ENCODE measurements around the gene UBP1.
"Not testable (repeated sequence)": the region's sequence is repeated elsewhere in the genome, so short reads cannot be mapped to it uniquely, and the experiment has no call there.

The UBP1 gene

GRCh38 chr3:33447256-33447625, 7.0 kb upstream of the UBP1 start:
- not testable (repeated sequence) for H3K4me1 ChIP-seq (ENCODE audit: insufficient read depth, low read length); H3K9me3 ChIP-seq (ENCODE audit: control insufficient read depth, insufficient read depth, low read length); H3K36me3 ChIP-seq (ENCODE audit: insufficient read depth, low read length)
- H3K9ac ChIP-seq (ENCODE audit: low read depth, low read length) = peak overlapping the region; percentile 69; the same call in 1 of the 2 replicates

DNA sequence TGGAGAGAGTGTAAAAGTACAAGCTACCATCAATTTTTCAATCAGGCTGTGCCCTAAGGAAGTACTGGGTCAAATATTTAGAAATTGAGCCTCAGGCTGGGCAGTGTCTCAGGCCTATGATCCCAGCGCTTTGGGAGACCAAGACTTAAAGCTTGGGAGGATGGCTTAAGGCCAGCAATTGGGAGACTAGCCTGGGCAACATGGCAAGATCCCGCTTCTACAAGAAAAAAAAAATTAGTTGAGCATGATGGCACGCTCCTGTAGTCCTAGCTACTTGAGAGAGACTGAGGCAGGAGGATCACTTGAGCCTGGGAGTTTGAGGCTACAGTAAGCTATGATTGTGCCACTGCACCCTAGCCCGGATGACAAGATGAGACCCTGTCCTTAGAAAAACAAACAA, 2.0 kb upstream of the UBP1 start:
- no peaks in the 10 kb centered on the region for H3K9me3 ChIP-seq (ENCODE audit: control insufficient read depth, insufficient read depth, low read length)
- H3K4me1 ChIP-seq (ENCODE audit: insufficient read depth, low read length) = peaks cover 3% of the 10 kb centered on the region
- no peaks in the 10 kb centered on the region for H3K36me3 ChIP-seq (ENCODE audit: insufficient read depth, low read length)
- no peak overlapping the region for H3K9ac ChIP-seq (ENCODE audit: low read depth, low read length)

DNA sequence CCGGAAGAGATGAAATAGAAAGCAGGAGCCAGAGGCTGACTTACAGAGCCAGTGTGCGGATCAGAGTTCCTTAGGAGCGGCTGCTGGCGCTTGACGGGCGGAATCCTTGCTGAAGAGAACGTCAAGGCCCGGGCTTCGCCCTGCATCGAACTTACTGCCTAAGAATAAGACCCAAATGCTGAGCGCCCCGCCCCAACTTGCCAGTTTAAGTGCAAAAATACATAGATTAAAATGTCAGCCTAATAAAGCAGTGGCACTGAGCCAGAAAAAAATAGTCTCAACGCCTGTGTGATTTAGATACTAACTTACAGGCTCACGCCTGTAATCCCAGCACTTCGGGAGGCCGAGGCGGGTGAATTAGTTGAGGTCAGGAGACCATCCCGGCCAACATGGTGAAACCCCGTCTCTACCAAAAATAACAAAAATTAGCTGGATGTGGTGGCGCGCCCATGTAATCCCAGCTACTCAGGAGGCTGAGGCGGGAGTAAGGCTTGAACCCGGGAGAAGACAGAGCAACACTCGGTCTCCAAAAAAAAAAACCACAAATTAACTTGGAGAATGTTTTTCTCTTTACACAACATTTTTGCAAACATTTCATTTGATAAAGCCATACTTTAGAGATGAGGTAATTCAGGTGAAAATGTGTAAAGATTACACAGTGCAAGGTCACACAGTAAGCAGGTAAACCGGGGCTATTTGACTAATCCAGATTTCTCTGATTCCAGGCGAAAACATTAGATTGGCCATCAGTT, 1.2 kb upstream of the UBP1 start:
- Histone ChIP-seq H3K9ac (ENCODE audit: low read depth, low read length) (peak overlapping the region; percentile 78), H3K9me3 (ENCODE audit: control insufficient read depth, insufficient read depth, low read length) (no peaks in the 10 kb centered on the region), H3K4me1 (ENCODE audit: insufficient read depth, low read length) (peaks cover 10% of the 10 kb centered on the region), H3K36me3 (ENCODE audit: insufficient read depth, low read length) (no peaks in the 10 kb centered on the region)

GRCh38 chr3:33439546-33440327, 468 bp downstream of the UBP1 start:
- Histone ChIP-seq H3K36me3 (ENCODE audit: insufficient read depth, low read length) (no peaks in the 10 kb centered on the region), H3K9me3 (ENCODE audit: control insufficient read depth, insufficient read depth, low read length) (no peaks in the 10 kb centered on the region), H3K9ac (ENCODE audit: low read depth, low read length) (peak overlapping the region; percentile 88), H3K4me1 (ENCODE audit: insufficient read depth, low read length) (peaks cover 10% of the 10 kb centered on the region)

DNA sequence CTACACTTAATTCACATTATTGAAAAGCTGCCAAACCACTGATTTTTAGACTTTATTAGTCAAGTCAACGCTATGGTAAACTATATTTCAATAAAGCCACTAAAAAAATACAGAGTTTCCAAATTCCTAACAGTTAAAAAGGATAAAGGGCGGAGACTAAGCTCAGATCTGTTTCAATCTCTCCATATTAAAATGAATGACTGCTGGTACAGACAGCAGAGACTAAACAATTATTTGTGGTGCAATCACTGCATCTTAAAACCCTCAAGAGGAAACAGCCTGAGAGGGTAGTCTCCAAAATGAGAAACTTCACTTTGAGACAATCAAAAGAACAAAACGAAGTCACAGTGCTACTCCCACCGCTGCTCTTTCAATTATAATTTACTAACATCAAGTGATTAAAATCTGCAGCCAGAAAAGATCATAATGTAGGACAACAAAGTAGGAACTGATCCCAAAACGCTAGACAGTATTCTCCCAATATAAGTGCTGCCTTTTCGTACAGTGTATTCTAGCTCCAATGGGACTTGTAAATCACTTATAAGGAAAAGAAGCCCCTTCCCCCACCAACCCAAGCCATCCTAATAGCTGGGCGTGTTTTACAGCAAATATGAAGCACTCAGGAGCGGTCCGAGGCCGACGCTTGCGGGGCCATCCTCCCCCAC, 1.2 kb downstream of the UBP1 start:
- Histone ChIP-seq H3K4me1 (ENCODE audit: insufficient read depth, low read length) (peaks cover 10% of the 10 kb centered on the region), H3K9ac (ENCODE audit: low read depth, low read length) (peak overlapping the region; percentile 88), H3K9me3 (ENCODE audit: control insufficient read depth, insufficient read depth, low read length) (no peaks in the 10 kb centered on the region), H3K36me3 (ENCODE audit: insufficient read depth, low read length) (no peaks in the 10 kb centered on the region)

- H3K36me3 ChIP-seq (ENCODE audit: insufficient read depth, low read length) = no peaks in the 10 kb centered on the region
Observed at GRCh38 chr3:33438284-33438668, 1.9 kb downstream of the UBP1 start.

GRCh38 chr3:33437556-33438283, 2.5 kb downstream of the UBP1 start:
- Histone ChIP-seq H3K4me1 (ENCODE audit: insufficient read depth, low read length) (peaks cover 10% of the 10 kb centered on the region), H3K9ac (ENCODE audit: low read depth, low read length) (peak overlapping the region; percentile 88), H3K9me3 (ENCODE audit: control insufficient read depth, insufficient read depth, low read length) (no peaks in the 10 kb centered on the region), H3K36me3 (ENCODE audit: insufficient read depth, low read length) (no peaks in the 10 kb centered on the region)

More at GRCh38 chr3:33438284-33438668, 1.9 kb downstream of the UBP1 start:
- H3K4me1 ChIP-seq (ENCODE audit: insufficient read depth, low read length) = peaks cover 10% of the 10 kb centered on the region
- H3K9me3 ChIP-seq (ENCODE audit: control insufficient read depth, insufficient read depth, low read length) = no peaks in the 10 kb centered on the region
- peak overlapping the region; percentile 88 for H3K9ac ChIP-seq (ENCODE audit: low read depth, low read length)

- H3K36me3 ChIP-seq (ENCODE audit: insufficient read depth, low read length) = no peaks in the 10 kb centered on the region
- H3K9ac ChIP-seq (ENCODE audit: low read depth, low read length) = no peak overlapping the region
- no peaks in the 10 kb centered on the region for H3K9me3 ChIP-seq (ENCODE audit: control insufficient read depth, insufficient read depth, low read length)
- H3K4me1 ChIP-seq (ENCODE audit: insufficient read depth, low read length) = peaks cover 36% of the 10 kb centered on the region
Observed at GRCh38 chr3:33433843-33434242, 6.4 kb downstream of the UBP1 start.

DNA sequence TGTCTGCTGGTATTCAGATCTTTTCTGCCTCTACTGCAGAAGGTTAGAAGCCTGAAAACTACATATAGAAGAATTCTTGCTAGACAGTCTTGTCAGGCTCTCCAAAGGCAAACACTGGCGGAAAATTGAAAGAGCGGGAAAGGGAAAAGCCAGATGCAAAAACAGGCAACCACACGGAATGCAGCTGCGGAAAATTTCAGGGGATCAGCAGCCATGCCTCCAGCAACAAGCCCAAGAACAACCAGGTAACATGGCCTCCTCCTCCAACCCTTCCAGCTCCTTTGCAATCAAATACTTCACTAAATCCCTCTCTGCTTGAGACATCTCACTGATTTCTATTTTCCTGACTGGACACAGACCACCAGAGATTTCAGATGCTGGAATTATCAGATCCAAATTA, 9.6 kb downstream of the UBP1 start:
- Histone ChIP-seq H3K36me3 (ENCODE audit: insufficient read depth, low read length) (no peaks in the 10 kb centered on the region), H3K4me1 (ENCODE audit: insufficient read depth, low read length) (peaks cover 53% of the 10 kb centered on the region), H3K9ac (ENCODE audit: low read depth, low read length) (no peak overlapping the region)

DNA sequence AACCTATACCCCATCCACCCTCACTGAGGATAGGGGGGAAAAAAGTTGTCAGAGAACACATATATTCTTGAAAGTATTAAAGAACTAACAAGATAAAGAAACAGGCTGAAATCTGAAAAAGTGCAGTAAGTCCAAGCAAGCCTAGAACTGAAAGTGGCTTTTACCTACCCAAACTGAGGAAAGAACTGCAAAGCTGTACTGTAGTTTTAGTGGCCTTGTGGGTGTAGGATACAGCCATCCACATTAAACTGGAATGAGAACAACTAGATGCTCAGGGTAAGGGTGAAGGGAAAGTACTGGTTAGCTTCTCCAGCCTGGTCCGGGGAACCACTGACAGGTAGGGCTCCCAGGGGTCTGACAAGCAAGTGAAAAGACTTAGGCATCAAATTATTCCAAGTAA, 10.1 kb downstream of the UBP1 start:
- Histone ChIP-seq H3K4me1 (ENCODE audit: insufficient read depth, low read length) (peaks cover 58% of the 10 kb centered on the region), H3K36me3 (ENCODE audit: insufficient read depth, low read length) (no peaks in the 10 kb centered on the region), H3K9me3 (ENCODE audit: control insufficient read depth, insufficient read depth, low read length) (no peaks in the 10 kb centered on the region), H3K9ac (ENCODE audit: low read depth, low read length) (no peak overlapping the region)

More for the DNA sequence above, 9.6 kb downstream of the UBP1 start:
- no peaks in the 10 kb centered on the region for H3K9me3 ChIP-seq (ENCODE audit: control insufficient read depth, insufficient read depth, low read length)

- not testable (repeated sequence) for H3K9me3 ChIP-seq (ENCODE audit: control insufficient read depth, insufficient read depth, low read length); H3K36me3 ChIP-seq (ENCODE audit: insufficient read depth, low read length); H3K9ac ChIP-seq (ENCODE audit: low read depth, low read length)
- H3K4me1 ChIP-seq (ENCODE audit: insufficient read depth, low read length) = peaks cover 61% of the 10 kb centered on the region
Observed at GRCh38 chr3:33429306-33429705, 10.9 kb downstream of the UBP1 start.

GRCh38 chr3:33428734-33429133, 11.5 kb downstream of the UBP1 start:
- Histone ChIP-seq H3K36me3 (ENCODE audit: insufficient read depth, low read length) (no peaks in the 10 kb centered on the region), H3K9me3 (ENCODE audit: control insufficient read depth, insufficient read depth, low read length) (no peaks in the 10 kb centered on the region), H3K9ac (ENCODE audit: low read depth, low read length) (no peak overlapping the region), H3K4me1 (ENCODE audit: insufficient read depth, low read length) (peaks cover 61% of the 10 kb centered on the region)

- Histone ChIP-seq H3K9me3 (ENCODE audit: control insufficient read depth, insufficient read depth, low read length) (no peaks in the 10 kb centered on the region), H3K9ac (ENCODE audit: low read depth, low read length) (no peak overlapping the region), H3K4me1 (ENCODE audit: insufficient read depth, low read length) (peaks cover 58% of the 10 kb centered on the region), H3K36me3 (ENCODE audit: insufficient read depth, low read length) (no peaks in the 10 kb centered on the region)
Observed at GRCh38 chr3:33426630-33427317, 13.4 kb downstream of the UBP1 start.

DNA sequence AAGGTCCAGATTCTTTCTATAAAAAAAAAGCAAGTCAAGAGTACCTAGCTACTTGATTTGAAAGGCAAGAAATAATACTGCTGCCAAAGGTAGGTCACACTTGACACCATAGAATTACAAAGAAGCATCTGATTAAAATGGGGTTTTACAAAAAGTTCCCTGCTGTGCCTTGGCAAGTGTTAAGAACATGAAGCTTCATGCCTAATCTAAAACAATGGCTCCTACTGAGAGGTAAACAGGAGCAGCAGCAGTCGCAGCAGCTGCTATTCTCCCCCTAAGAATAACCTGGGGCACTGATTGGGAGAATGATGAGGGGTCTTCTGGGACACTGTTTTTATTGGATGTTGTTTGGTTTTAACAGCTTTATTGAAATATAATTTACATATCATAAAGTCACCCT, 14.1 kb downstream of the UBP1 start:
- Histone ChIP-seq H3K4me1 (ENCODE audit: insufficient read depth, low read length) (peaks cover 52% of the 10 kb centered on the region), H3K9ac (ENCODE audit: low read depth, low read length) (no peak overlapping the region), H3K9me3 (ENCODE audit: control insufficient read depth, insufficient read depth, low read length) (no peaks in the 10 kb centered on the region), H3K36me3 (ENCODE audit: insufficient read depth, low read length) (0 out of 2 replicates have a peak, but pooled peaks cover under 1% of the 10 kb centered on the region)
